Glomerular visceral epithelial cell (primary cell): ENCODE results near the gene SPATC1L.
A peak's percentile ranks its signal among the peaks of the same experiment; 100 is the strongest.
"Not testable (repeated sequence)": the region's sequence is repeated elsewhere in the genome, so short reads cannot be mapped to it uniquely, and the experiment has no call there.

Experiments used
- DNase-seq: peaks from one replicate; pipeline ENCODE4 v3.0.0-alpha.2; 2016; ENCODE audit errors: extremely low spot score

SPATC1L gene

DNA sequence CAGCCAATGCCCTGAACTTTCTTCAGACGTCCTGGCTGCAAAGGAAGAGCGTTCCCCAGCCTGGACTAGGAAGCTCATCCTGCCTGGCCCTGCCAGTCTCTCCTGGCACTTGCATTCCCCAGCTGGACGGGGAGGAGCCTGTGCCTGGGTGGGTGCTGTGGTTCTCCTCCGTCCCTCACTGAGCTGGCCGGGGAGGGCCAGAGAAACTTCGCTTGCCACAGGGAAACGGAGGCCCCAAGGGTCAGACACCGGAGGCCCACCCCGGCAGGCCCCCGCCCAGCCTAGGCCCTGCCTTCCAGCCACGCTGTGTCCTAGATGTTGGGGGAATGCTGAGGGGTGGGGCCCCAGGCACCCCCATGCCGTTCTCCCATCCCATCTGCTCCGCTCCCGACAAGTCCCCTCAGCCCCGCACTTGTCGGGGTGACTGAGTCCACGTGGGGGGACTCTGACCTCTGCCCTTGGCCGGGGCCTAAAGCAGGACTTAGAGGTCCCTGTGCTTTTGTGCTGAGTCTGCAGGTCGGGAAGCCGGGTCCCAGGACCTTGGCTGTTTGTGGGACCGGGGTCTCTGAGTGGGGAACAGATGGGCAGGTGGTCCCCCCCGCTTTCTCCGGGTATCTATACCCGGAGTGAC, 33.7 kb downstream of the SPATC1L start:
- DNase-seq, result no peak

DNA sequence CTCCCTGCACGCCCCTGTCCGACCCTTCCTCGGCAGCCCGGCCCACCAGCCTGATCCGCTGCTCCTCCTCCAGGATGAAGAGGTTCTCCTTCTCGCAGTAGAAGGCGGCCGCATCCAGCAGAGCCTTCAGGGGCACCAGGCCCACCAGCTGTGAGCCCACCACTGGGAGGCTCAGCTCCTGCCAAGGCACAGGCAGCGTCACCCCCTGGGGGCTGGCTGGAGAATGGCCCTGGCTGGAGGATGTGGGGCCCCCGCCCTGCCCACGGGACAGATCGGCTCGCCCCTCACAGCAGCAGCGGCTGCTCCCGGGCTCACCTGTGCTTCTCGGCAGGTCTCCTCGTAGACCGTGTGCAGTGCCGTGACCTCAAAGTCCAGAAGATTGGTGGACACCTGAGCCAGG, 34.2 kb downstream of the SPATC1L start:
- DNase-seq, result no peak

DNA sequence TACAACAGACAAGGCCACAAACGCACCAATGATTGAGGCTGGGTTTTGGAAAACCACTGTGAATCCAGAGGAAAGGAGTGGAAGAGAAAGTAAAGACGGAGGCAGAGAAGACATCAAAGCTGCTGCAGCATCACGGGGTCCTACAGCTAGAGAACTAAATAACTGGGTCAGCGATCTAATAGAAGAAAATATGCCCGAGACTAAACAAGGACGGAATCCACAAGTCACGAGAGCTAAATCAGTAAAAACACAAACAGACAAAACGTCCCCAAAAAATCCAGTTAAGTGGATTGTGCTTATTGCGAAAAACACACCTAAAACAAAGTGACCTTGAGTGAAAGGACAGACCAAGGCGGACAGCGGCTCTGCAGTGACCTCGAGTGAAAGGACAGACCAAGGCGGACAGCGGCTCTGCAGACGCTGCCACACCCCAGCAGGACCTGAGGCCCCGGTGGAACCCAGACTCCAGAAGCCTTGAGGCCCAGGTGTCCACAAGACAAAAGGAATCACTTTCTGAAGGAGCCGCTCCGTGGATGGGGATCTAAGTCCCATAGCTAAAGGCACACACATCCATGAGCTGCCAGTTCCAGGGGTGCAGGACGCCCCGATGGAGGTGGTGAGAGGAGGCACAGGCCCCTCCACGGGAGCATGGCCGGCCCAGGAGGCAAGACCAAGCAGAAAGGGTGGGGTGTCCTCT, 34.9 kb downstream of the SPATC1L start:
- no peak for DNase-seq

DNA sequence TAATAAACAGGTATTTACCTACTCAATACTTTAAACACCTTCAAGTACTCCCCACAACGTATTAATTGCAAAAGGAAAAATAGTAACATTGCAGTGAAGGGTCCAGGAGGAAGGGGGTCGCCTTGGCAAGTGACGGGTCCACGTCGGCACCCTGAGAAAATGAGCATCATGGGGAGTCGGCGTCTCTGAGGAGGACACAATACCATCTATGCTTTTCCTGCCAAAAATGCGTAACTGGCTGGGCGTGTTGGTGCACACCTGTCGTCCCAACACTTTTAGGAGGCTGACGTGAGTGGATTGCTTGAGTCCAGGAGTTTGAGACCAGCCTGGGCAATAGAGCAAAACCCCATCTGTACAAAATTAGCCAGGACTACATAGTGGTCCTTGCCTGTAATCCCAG, 36.2 kb downstream of the SPATC1L start:
- DNase-seq, result no peak

DNA sequence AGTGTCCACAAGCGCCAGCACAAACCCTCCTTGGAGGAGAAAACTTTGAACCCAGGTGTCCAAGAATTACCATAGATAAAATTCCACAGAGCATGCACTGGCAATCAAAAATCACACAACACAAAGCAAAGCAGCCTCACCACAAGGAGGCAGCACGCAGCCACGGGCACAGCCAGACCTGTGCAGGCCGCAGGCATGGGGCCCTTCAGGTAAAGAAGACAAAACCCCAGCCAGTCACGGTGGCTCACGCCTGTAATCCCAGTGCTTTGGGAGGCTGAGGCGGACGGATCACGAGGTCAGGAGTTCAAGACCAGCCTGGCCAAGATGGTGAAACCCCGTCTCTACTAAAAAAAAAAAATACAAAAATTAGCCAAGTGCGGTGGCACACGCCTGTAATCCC, 36.8 kb downstream of the SPATC1L start:
- peak; percentile 49 for DNase-seq

DNA sequence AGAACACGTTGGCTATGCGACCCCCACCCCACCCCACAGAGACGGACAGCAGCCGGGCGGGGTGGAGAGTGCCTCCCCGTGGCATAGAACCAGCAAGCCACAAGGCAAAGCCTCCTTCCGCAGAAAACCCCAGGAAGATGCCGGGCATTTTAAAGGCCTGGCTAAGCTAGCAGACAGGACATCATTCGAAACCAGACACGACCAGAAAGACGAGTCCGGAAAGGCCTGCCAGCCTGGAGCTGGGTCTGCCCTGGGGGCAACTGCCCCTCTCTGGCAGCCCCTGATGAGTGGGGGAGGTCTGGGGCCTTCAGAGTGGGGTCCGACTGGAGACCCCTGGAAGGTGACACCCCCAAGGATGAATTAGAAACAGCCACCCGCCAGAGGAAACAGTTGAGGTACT, 37.4 kb downstream of the SPATC1L start:
- no peak for DNase-seq

DNA sequence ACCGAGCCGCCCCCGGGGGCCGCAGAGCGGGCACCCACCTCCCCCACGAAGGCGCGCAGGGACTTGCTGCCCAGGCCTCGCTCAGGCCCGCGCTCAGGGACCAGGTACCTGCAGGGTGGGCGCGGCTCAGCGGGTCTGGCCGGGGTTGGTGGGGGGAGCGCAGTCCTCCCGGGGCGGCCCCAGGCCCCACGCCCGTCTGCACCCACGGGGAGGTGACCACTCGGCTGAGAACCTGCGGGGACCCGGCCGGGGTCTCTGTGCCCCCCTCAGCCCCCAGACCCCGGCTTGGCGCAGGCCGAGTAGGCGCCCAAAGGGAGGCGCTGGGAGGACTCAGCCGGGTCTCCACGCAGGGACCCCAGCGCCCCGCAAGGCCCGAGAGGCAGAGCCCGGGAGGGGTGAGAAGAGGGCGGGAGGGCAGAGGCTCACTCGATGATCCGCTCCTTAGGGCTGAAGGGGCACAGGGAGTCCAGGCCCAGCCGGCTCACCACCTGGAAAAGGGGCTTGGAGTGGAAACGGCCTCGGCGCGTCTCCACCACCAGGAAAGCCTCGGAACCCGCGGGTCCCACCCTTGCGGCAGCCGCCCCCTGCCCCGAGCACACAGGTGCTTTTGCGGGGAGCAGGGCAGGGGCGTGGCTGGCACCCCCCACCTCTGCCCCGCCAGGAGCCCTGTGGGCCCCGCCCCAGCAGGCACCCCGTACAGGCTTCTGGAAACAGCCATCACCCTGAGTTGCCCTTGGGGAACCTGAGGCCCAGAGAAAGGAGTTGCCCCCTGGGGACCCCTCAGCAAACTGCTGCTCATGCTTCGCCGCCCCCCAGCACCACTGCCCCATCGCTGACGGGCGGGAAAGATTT, 38.2 kb downstream of the SPATC1L start:
- DNase-seq, result no peak

DNA sequence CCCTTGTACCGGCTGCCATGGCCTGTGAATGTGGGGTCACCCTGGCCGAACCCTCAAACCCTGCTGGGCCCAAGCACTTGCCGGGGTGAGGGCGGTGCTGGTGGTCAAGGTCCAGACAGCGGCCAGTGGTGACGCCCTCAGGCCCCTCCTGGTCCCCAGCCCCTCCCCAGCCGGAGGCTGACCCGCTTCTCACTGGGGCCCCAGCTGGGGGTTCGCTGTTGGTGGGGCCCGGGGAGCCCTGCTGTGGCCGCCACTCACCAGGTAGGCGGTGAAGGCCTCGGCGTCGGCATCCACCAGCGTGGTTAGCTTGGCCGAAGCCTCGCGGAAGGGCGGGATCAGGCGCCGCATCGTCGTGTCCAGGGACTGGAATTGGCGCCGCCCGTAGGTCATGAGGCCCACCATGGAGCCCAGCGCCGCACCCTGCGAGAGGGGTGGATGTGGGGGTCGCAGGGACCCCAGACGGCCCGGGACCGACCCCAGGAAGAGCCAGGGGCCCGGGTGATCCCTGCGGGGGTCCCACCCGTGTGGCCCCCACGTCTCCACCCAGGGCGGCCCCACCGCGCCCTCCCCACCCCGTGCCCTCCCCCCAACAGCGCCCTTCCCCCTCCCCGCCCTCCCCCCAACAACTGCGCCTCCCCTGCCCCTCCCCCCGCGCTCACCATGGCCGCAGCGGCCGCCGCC, 39.0 kb downstream of the SPATC1L start:
- DNase-seq, result no peak

DNA sequence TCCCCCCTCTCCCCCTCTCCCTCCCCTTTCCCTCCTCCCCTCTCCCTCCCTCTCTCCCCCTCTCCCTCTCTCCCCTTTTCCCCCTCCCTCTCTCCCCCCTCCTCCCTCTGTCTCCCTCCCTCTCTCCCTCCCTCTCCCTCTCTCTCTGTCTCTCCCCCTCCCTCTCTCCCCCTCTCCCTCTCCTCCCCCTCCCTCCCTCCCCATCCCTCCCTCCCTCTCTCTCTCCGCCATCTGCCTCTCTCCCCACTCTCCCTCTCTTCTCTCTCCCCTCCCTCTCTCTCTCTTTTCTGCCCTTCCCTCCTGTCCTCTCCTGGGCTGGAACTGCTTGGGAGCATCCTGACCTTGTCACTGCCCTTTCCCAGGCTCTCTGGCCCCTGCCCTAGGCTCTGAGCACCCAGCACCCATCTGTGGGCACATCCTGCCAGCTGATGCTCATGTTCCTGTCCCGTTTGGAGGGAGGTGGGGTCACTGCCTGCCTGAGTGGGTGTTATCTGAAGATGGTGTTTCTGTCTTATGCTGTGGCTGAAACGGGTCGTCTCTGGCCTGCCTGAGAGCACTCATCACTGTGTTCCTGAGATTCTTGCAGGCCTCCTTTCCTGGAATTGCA, 39.7 kb downstream of the SPATC1L start:
- no peak for DNase-seq

DNA sequence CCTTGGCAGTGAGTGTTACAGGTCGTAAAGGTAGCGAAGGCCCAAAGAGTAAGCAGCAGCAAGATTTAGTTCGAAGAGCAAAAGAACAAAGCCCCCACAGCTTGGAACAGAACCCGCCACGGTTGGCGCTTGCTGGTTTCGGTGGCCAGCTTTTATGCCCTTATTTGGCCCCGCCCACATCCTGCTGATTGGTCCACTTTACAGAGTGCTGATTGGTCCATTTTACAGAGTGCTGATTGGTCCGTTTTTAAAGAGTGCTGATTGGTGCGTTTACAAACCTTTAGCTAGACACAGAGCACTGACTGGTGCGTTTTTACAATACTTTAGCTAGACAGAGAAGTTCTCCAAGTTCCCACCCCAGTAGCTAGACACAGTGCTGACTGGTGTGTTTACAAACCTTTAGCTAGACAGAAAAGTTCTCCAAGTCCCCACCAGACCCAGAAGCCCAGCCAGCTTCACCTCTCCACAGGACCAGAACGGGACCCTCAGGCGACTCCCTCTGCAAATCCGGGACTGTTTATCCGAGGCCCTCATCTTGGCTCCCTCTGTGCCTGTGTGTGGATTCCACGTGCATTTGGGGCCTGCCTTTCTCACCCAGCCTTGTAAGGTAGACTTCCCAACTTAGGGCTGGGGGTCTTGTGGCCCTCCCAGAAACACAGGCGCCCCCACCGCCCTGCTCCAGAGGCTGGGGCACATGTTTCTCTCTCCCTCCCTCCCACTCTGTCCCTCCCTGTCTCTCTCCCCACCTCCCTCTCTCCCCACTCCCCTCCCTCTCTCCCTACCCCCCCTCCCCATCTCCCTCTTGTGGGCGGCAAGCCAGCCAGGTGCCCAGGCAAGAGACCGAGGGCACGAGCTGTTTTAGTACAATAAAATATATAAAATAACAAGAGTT, 41.4 kb downstream of the SPATC1L start:
- no peak for DNase-seq

DNA sequence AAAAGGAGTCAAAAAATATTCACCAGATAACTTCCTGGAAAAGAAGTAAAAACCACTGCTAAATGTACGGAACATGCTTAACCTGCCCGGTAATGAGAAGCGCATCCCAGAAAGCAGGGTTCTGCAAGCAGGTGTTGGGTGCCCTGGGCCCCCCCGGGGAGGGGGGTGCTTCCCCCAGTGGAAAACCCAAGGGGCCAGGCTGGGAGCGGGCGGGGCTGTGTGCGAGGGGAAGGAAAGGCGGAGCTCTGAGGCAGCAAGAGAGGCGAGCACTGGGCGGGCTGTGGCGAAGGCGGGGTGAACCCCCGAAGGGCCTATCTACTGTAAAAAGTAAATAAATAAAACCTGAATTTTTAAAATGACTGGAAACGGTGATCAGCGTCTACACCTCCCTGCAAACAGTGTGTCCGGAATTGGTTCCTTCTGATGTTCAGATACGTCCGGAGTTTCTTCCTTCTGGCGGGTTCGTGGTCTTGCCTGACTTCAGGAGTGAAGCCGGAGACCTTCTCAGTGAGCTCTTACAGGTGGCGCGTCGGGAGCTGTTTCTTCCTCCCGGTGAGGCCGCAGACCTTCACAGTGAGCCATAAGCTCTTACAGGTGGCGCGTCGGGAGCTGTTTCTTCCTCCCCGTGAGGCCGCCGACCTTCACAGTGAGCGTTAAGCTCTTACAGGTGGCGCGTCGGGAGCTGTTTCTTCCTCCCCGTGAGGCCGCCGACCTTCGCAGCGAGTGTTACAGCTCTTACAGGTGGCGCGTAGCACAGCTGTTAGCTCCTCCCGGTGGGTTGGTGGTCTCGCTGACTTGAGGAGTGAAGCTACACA, 42.3 kb downstream of the SPATC1L start:
- no peak for DNase-seq

DNA sequence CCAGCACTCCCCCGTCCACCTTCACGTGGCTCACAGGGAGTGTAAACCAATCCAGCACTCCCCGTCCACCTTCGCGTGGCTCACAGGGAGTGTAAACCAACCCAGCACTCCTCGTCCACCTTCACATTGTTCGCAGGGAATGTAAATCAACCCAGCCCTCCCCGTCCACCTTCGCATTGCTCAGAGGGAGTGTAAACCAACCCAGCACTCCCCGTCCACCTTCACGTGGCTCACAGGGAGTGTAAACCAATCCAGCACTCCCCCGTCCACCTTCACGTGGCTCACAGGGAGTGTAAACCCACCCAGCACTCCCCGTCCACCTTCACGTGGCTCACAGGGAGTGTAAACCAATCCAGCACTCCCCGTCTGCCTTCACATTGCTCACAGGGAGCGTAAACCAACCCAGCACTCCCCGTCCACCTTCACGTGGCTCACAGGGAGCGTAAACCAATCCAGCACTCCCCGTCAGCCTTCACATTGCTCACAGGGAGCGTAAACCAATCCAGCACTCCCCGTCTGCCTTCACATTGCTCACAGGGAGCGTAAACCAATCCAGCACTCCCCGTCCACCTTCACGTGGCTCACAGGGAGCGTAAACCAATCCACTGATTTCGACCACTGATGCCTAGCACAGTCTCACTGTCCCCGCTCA, 43.8 kb downstream of the SPATC1L start:
- DNase-seq, result not testable (repeated sequence)

DNA sequence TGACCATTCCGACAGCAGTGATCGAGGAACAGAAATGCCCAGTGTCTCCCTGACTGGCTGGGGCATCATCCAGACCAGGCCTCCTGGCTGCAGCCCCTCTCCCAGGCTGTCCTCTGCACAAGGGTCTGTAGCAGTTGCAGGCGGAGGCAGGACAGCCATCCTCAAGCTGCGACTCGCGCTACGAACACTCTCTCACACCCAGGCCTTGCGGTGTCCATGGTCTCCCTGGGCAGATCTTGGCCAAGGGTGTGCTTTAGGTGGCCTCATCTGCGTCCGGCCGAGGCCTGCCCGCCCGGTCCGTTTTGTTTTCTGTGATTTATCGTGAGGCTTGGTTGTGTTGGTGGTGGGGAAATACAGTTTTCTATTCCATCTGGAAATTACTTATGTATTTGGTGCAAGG, 44.6 kb downstream of the SPATC1L start:
- no peak for DNase-seq

DNA sequence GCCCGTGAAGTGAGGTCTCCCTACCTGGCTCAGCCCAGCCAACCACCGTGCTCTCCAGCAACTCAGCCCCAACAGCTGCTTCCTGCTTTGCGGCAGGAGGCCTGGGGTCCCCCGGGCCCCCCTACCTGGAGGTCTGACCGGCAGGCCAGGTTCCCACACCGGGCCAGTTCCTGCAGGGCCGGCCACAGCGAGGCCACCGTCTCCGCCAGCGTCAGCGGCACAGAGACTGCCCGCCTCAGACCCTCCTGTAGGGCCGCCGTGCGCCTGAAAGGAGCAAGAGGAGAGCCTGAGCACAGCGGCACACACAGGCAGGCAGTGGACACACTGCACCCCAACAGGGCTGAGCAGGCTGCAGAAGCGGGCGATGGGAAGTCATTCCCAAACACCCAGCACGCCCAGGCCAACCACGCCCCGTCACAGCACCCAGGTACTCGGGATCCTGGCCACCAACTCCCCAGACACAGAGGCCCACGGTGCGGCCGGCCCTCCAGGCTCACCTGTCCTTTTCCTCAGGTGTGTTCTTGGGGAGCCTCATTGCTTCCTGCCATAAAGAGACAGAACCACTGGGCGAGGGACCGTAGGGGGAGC, 45.8 kb downstream of the SPATC1L start:
- DNase-seq, result no peak

DNA sequence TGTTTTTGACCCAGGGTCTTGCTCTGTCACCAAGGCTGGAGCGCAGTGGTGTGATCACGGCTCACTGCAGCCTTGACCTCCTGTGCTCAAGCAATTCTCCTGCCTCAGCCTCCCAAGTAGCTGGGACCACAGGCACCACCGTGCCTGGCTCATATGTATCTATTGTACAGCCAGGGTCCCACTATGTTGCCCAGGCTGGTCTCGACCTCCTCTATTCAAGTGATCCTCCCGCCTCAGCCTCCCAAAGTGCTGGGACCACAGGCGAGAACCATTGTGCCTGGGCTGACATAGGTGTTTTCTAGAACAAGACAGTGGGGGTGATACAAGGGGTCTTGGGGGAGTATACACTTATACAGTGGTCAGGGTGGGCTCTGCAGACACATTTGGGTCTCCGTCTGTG, 46.4 kb downstream of the SPATC1L start:
- DNase-seq, result no peak

DNA sequence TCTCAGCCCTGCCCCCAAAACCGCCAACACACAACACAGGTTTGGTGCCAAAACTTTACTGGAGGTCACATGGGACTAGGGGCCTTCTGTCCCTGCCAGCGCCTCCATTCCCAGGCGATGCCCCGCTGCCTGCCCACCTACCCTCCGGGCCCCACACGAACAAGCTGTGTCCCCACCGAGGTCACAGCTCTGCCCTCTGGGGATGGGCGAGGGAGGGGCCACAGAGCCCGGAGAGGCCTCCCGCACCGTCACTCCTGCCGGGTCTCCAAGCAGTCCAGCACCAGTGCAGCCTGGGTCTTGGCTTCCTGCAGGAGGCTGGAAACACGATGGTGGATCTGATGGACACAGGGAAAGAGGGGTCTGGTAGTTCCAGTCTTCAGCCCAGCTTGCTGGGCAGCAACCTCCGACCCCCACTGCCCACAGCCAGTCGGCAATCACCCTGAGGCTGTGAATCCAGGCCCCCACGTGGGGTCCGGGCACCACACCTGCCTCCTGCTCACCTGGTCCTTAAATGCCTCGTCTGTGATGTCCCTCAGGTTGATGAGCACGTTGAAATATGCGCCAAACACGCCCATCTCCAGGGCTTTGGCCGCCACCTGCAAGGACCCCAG, 47.4 kb downstream of the SPATC1L start:
- no peak for DNase-seq

DNA sequence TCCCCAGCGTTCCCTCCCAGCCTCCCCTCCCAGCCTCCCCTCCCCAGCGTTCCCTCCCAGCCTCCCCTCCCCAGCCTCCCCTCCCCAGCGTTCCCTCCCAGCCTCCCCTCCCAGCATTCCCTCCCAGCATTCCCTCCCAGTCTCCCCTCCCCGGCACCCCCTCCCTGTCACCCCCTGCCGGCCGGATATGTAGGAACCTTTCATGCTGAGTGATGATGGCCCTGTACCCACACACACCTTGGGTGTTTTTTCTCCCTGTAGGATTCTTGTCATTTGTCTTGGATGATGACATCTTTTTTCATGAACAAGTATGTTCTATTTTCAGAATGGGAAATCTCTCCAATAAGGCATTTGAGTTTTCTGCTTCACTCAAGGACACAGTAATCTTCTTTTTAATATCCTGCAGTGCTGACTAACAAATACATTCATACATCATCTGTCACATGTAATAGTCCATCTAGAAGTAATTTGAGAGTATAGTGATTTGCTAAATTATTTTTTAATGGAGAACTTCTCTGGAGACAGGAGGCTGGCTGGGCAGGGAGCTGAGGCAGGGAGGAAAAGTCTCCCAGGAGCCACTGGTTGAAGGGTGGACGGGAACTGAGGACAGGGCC, 48.4 kb downstream of the SPATC1L start:
- DNase-seq, result no peak
